ENCODE results near the gene ITPR2.
"Not testable (repeated sequence)": the region's sequence is repeated elsewhere in the genome, so short reads cannot be mapped to it uniquely, and the experiment has no call there.

DNA sequence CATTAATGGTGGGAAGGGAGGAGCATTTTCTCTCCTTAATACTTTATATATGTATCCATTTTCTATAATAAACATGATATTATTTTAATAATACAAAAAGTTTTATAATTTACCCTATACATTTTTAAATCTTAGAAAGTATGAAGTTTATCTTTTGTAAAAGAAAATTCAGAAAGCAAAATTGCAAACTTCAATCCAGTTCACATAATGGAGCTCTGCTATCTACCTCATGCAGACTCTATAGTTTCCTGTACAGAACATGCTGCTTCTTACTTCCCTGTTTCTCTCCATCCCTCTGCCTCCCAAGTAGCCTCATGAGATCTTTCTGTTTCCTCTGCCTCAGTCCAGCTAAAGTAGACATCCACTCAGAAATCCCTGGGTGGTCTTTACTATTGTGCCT is 402.4 kb downstream of the ITPR2 start:
- TF ChIP-seq, protein P1, sequence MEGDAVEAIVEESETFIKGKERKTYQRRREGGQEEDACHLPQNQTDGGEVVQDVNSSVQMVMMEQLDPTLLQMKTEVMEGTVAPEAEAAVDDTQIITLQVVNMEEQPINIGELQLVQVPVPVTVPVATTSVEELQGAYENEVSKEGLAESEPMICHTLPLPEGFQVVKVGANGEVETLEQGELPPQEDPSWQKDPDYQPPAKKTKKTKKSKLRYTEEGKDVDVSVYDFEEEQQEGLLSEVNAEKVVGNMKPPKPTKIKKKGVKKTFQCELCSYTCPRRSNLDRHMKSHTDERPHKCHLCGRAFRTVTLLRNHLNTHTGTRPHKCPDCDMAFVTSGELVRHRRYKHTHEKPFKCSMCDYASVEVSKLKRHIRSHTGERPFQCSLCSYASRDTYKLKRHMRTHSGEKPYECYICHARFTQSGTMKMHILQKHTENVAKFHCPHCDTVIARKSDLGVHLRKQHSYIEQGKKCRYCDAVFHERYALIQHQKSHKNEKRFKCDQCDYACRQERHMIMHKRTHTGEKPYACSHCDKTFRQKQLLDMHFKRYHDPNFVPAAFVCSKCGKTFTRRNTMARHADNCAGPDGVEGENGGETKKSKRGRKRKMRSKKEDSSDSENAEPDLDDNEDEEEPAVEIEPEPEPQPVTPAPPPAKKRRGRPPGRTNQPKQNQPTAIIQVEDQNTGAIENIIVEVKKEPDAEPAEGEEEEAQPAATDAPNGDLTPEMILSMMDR (conservative IDR thresholded peaks at IDR 0.05; ENCODE audit: low read length): not testable (repeated sequence)
- not testable (repeated sequence) for TF ChIP-seq EZH2phosphoT487 (IDR thresholded peaks at IDR 0.05; ENCODE audit: borderline replicate concordance, low read depth, low read length)
